Upper lobe of right lung (tissue), 1 donor: ENCODE results near the gene WDR1. TPM values are rescaled to one million over a fixed set of nuclear protein-coding genes. Genes with fewer than 3 reads are reported as not detected.
A peak's percentile ranks its signal among the peaks of the same experiment; 100 is the strongest.

Experiments used
- ATAC-seq: fragments of 200-7000 bp; cut with Tn5 transposase; one replicate; pipeline ENCODE4 v1.9.1; 2020; ENCODE audit warnings: mild to moderate bottlenecking, moderate library complexity
- DNase-seq: peaks from one replicate; pipeline ENCODE4 v3.0.0-alpha.2; 2020
- H3K27ac ChIP-seq: fragments of 200-600 bp; one replicate; pipeline ENCODE4 v1.8.0; 2022
- H3K27me3 ChIP-seq: fragments of 200-600 bp; one replicate; pipeline ENCODE4 v1.8.0; 2022; ENCODE audit warnings: mild to moderate bottlenecking
- H3K36me3 ChIP-seq: fragments of 200-600 bp; one replicate; pipeline ENCODE4 v1.8.0; 2022
- H3K4me1 ChIP-seq: fragments of 200-600 bp; one replicate; pipeline ENCODE4 v1.8.0; 2022
- H3K4me3 ChIP-seq: fragments of 200-600 bp; one replicate; pipeline ENCODE4 v1.8.0; 2022; ENCODE audit warnings: mild to moderate bottlenecking
- H3K9me3 ChIP-seq: fragments of 200-600 bp; one replicate; pipeline ENCODE4 v1.8.0; 2022
- intact Hi-C: fragments of 100-400 bp; cut with DNase I; formaldehyde crosslinking; loops from one replicate; pipeline ENCODE4 v1.11.0; 2022
- total RNA-seq: library from RNA; stranded (reverse); fragmentation: NEBNext Ultra II Directional; extraction: Animal tissue kit (Norgen Biotek cat#: 25700); gene quantifications from one replicate; pipeline ENCODE4 v1.2.1, GENCODE V29; 2021
- TF ChIP-seq, protein P1 (sequence below): fragments of 200-600 bp; IDR thresholded peaks from one replicate; pipeline ENCODE4 v1.8.0; 2022; ENCODE audit warnings: antibody characterized with exemption
- donor health status: DM: no; HTN: yes; CAD: no; lungs with severe emphysema.

Gene WDR1
- total RNA-seq, 1 donor from 2014 or later, result 234 TPM

- intact Hi-C loops, result no loop called here
- Histone ChIP-seq H3K27ac (peak overlapping the region; percentile 37), H3K4me1 (peaks cover 20% of the 10 kb centered on the region), H3K9me3 (no peaks in the 10 kb centered on the region), H3K27me3 (no peaks in the 10 kb centered on the region), H3K4me3 (no peak overlapping the region), H3K36me3 (no peaks in the 10 kb centered on the region)
- DNase-seq, result no peak
- peak; percentile 3 for ATAC-seq
- TF ChIP-seq, protein P1, sequence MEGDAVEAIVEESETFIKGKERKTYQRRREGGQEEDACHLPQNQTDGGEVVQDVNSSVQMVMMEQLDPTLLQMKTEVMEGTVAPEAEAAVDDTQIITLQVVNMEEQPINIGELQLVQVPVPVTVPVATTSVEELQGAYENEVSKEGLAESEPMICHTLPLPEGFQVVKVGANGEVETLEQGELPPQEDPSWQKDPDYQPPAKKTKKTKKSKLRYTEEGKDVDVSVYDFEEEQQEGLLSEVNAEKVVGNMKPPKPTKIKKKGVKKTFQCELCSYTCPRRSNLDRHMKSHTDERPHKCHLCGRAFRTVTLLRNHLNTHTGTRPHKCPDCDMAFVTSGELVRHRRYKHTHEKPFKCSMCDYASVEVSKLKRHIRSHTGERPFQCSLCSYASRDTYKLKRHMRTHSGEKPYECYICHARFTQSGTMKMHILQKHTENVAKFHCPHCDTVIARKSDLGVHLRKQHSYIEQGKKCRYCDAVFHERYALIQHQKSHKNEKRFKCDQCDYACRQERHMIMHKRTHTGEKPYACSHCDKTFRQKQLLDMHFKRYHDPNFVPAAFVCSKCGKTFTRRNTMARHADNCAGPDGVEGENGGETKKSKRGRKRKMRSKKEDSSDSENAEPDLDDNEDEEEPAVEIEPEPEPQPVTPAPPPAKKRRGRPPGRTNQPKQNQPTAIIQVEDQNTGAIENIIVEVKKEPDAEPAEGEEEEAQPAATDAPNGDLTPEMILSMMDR, result no peak
Observed at GRCh38 chr4:10123227-10124101, 6.9 kb upstream of the WDR1 start.

DNA sequence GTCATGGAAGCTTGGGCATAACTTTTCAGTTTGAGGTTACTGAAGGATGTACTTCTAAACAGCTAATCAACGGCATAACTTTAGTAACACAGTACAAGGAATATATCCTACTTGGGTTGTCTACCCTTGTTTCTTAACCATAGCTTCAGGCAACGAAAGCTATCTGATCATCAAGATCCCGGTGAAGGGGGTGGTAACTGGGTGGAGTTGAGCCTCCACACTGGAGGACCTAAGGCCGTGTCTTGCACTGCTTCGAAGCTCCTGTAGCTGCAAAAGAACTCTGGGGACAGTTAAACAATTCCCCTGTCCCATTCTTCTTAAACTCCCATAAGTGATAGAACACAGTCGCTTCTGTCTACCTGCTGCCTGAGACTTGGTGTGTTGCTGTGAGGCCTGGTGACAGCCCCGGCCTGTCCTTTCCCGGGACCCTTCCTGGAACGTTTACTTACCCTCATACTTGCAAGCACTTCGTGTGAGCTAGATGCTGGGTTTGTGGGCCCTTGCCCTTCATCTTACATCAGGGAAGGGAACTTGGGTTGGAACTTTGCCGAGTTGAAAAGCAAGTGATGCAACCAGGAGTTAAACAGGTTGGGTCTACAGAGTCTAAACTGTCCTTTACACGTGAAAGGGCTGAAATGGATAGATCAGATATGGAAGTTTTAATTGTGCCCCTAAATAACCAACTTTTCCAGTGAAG is 5.8 kb upstream of the WDR1 start:
- no peak for ATAC-seq
- intact Hi-C loops, result no loop called here
- no peaks in the 10 kb centered on the region for H3K36me3 ChIP-seq

DNA sequence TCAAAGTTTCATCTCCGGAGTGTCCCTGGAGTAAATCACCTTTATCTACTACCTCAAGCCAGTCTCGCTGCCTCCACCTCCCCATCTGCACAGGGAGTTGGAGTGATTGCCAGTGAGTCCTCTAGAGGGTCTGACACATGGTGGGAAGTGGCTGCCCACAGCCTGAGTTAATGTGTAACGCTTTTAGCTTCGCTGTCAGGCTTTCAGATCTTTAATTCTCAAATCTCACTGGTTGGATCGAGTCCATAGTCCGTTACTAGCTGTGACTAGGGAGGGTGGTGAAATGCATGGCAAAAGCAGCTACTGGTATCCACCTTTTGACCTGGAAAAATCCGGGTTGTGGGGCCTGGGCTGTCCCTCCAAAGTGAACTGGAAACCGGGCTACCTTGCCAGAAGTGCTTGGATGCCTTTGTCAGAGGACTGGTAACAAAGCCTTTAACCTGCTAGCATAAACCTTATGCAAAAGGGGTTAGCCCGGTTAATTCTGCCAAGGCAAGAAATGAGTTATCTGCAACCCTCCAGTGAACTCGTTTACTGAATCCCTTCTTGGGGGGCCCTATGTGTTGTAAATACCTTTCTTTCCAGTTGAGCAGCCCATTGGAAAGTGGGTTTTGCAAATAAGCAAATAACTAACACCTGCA is 5.1 kb upstream of the WDR1 start:
- H3K4me3 ChIP-seq, result no peak overlapping the region
- H3K4me1 ChIP-seq, result peaks cover 32% of the 10 kb centered on the region
- no peak for ATAC-seq
- intact Hi-C loops, result no loop called here
- H3K27ac ChIP-seq, result peak overlapping the region; percentile 32
- TF ChIP-seq, protein P1, result no peak
- no peaks in the 10 kb centered on the region for H3K27me3 ChIP-seq
- no peaks in the 10 kb centered on the region for H3K36me3 ChIP-seq
- no peak for DNase-seq
- no peaks in the 10 kb centered on the region for H3K9me3 ChIP-seq

More for the DNA sequence above, 5.8 kb upstream of the WDR1 start:
- TF ChIP-seq, protein P1, result no peak
- Histone ChIP-seq H3K9me3 (no peaks in the 10 kb centered on the region), H3K4me3 (no peak overlapping the region), H3K27ac (peak overlapping the region; percentile 37), H3K27me3 (no peaks in the 10 kb centered on the region), H3K4me1 (peaks cover 31% of the 10 kb centered on the region)
- DNase-seq, result no peak

DNA sequence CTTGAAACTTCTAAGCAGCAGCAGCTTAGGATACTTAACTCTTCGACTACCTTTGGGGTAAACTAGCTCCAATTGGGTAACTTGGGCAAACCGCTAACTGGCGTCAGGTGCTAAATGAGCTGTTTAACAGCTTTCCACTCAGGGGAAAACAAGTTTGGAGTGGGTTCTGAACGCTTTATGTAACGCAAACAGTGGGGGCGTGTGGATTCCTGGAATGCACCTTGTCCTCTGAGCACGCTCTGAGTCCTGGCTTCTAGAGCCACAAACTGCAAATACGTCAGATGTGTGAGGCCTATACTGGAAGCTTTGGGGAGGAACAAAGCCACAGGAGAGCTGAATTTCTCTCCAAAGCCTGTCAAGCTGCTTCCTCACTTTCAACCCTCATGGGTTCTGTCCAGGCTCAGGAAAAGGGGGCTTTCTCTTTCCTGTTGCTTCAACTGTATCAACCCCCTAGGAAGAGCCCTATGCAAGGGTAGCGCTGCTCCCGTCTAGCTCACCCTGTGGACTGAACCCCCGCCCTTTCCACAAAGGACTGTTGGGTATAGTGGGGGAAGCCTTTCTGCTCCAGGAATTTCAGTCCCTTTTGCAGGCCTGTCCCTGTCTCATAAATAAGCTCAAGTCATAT is 4.5 kb upstream of the WDR1 start:
- Histone ChIP-seq H3K27ac (peak overlapping the region; percentile 32), H3K4me1 (peaks cover 32% of the 10 kb centered on the region)
- peak; percentile 12 for ATAC-seq

GRCh38 chr4:10119773-10120172 is 3.2 kb upstream of the WDR1 start:
- no peak overlapping the region for H3K27ac ChIP-seq
- intact Hi-C loops, result no loop called here
- TF ChIP-seq, protein P1, result no peak
- no peaks in the 10 kb centered on the region for H3K27me3 ChIP-seq
- no peak overlapping the region for H3K4me3 ChIP-seq
- H3K9me3 ChIP-seq, result no peaks in the 10 kb centered on the region
- DNase-seq (no peak), ATAC-seq (no peak)
- peaks cover 40% of the 10 kb centered on the region for H3K4me1 ChIP-seq
- H3K36me3 ChIP-seq, result peaks cover 11% of the 10 kb centered on the region

More for the DNA sequence above, 4.5 kb upstream of the WDR1 start:
- Histone ChIP-seq H3K36me3 (no peaks in the 10 kb centered on the region), H3K9me3 (no peaks in the 10 kb centered on the region), H3K4me3 (no peak overlapping the region), H3K27me3 (no peaks in the 10 kb centered on the region)
- intact Hi-C loops, result no loop called here
- TF ChIP-seq, protein P1, result no peak
- DNase-seq, result no peak
